T-helper 1 cell treated with Interleukin-12 subunit alpha and Interleukin-12 subunit beta and Interleukin-4 antibody, amounts not matched to agents 30 μg/mL and 1 μg/mL, for 36 hours (primary cell): Measurements from ENCODE around the gene TBXAS1.

Experiments
- H3K27ac Mint-ChIP-seq: one replicate; pipeline ENCODE4 v1.8.0; 2021; ENCODE audit warnings: mild to moderate bottlenecking, mixed read lengths
- H3K27me3 Mint-ChIP-seq: one replicate; pipeline ENCODE4 v1.8.0; 2021; ENCODE audit warnings: low read depth, mixed read lengths
- H3K36me3 Mint-ChIP-seq: one replicate; pipeline ENCODE4 v1.8.0; 2021; ENCODE audit warnings: low read depth, mixed read lengths
- H3K4me1 Mint-ChIP-seq: one replicate; pipeline ENCODE4 v1.8.0; 2021; ENCODE audit warnings: low read depth, mixed read lengths
- H3K4me3 Mint-ChIP-seq: one replicate; pipeline ENCODE4 v1.8.0; 2021; ENCODE audit warnings: mild to moderate bottlenecking, moderate library complexity, mixed read lengths
- H3K9me3 Mint-ChIP-seq: one replicate; pipeline ENCODE4 v1.8.0; 2021; ENCODE audit warnings: mixed read lengths

Gene TBXAS1

GRCh38 chr7:139829025-139829774, at the start of gene TBXAS1:
Gene TBXAS1, plus strand, starts transcription at chr7:139829264. Its CDS starts 127 bp downstream, at chr7:139829391.
- Mint-ChIP-seq H3K4me1 (peaks cover 33% of the 10 kb centered on the region), H3K27me3 (peaks cover 13% of the 10 kb centered on the region), H3K36me3 (peaks cover 12% of the 10 kb centered on the region), H3K4me3 (peak within 1 kb of the TSS; percentile 64), H3K9me3 (peaks cover 18% of the 10 kb centered on the region), H3K27ac (peak within 1 kb of the TSS; percentile 58)

DNA sequence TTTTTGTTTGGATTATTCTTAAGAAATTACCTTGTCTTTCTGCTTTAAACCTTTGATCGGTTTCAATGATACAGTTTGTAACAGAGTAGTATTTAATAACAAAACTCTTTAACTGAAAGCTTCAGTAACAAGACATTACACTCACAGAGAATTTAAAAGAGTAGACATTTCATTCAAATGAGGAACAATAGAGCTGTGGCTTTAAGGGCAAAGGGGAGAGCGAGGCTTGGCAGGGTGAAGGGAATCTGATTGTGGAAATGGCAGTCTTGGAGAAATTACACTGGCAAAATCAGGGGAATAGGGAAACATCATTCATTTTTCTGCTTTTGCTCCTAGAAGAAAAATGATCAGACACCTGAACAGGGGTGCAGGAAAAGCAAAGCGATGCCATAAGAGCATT, 46.1 kb upstream of the TBXAS1 start:
- H3K36me3 Mint-ChIP-seq = peaks cover 2% of the 10 kb centered on the region
- no peak overlapping the region for H3K27ac Mint-ChIP-seq
- H3K4me3 Mint-ChIP-seq = no peak overlapping the region
- no peaks in the 10 kb centered on the region for H3K9me3 Mint-ChIP-seq
- H3K27me3 Mint-ChIP-seq = peaks cover 26% of the 10 kb centered on the region
- peaks cover 9% of the 10 kb centered on the region for H3K4me1 Mint-ChIP-seq

- Mint-ChIP-seq H3K9me3 (no peaks in the 10 kb centered on the region), H3K4me1 (peaks cover 5% of the 10 kb centered on the region), H3K4me3 (no peak overlapping the region)
Measured at GRCh38 chr7:139783647-139784385, 45.2 kb upstream of the TBXAS1 start.

DNA sequence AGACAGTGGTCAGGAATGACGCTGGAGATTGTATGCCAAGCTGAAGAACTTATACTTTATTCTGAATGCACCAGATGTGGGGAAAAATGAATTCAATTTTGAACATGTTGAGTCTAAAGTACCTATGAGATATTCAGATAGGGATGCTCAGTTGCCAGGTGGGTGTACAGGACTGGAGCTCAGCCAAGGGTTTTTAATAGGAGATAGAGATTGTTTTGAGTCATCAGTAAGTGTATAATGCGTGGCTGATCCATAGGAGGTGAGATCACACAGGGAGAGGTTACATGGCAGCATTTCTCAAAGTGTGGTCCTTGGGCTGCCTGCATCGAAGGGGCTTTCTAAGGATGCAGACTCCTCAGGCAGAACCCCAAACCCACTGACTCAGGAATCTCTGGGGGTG, 44.4 kb upstream of the TBXAS1 start:
- Mint-ChIP-seq H3K4me3 (no peak overlapping the region), H3K9me3 (no peaks in the 10 kb centered on the region), H3K27ac (no peak overlapping the region), H3K4me1 (no peaks in the 10 kb centered on the region), H3K36me3 (peaks cover 2% of the 10 kb centered on the region), H3K27me3 (peaks cover 16% of the 10 kb centered on the region)

More at GRCh38 chr7:139783647-139784385, 45.2 kb upstream of the TBXAS1 start:
- H3K27ac Mint-ChIP-seq = no peak overlapping the region
- H3K36me3 Mint-ChIP-seq = peaks cover 2% of the 10 kb centered on the region
- peaks cover 23% of the 10 kb centered on the region for H3K27me3 Mint-ChIP-seq

- H3K4me1 Mint-ChIP-seq = no peaks in the 10 kb centered on the region
- H3K27ac Mint-ChIP-seq = no peak overlapping the region
- peaks cover 4% of the 10 kb centered on the region for H3K9me3 Mint-ChIP-seq
- peaks cover 3% of the 10 kb centered on the region for H3K27me3 Mint-ChIP-seq
- peaks cover 3% of the 10 kb centered on the region for H3K36me3 Mint-ChIP-seq
- H3K4me3 Mint-ChIP-seq = no peak overlapping the region
Measured at GRCh38 chr7:139791316-139791715, 37.7 kb upstream of the TBXAS1 start.

DNA sequence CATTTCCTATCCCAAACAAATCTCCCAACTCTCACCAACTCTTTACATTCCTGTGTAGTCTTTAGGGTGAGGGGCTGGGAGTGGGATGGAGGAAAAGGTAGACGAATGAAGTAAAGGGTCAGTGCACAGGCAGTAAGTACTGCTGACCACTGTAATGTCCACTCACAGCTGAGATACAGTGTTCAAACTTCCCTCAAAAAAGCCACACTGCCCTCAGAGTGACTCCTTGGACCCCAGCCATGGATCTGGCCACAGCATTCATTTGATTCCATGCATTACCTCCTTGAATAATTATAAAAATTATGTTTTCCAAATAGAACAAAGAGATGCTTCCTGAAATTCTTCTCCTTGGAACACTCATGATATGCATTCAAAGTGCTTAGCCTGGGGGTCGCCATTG, 31.5 kb upstream of the TBXAS1 start:
- peaks cover 3% of the 10 kb centered on the region for H3K36me3 Mint-ChIP-seq
- H3K27me3 Mint-ChIP-seq = peaks cover 4% of the 10 kb centered on the region
- H3K4me1 Mint-ChIP-seq = peaks cover 5% of the 10 kb centered on the region
- no peak overlapping the region for H3K27ac Mint-ChIP-seq
- no peak overlapping the region for H3K4me3 Mint-ChIP-seq
- peaks cover 7% of the 10 kb centered on the region for H3K9me3 Mint-ChIP-seq

GRCh38 chr7:139798221-139798620, 30.8 kb upstream of the TBXAS1 start:
- no peak overlapping the region for H3K27ac Mint-ChIP-seq
- peaks cover 7% of the 10 kb centered on the region for H3K27me3 Mint-ChIP-seq
- H3K4me3 Mint-ChIP-seq = no peak overlapping the region
- peaks cover 5% of the 10 kb centered on the region for H3K4me1 Mint-ChIP-seq
- peaks cover 3% of the 10 kb centered on the region for H3K36me3 Mint-ChIP-seq
- H3K9me3 Mint-ChIP-seq = peaks cover 13% of the 10 kb centered on the region

- Mint-ChIP-seq H3K4me3 (no peak overlapping the region), H3K27ac (no peak overlapping the region), H3K9me3 (peaks cover 14% of the 10 kb centered on the region), H3K36me3 (peaks cover 3% of the 10 kb centered on the region), H3K27me3 (peaks cover 7% of the 10 kb centered on the region), H3K4me1 (peaks cover 5% of the 10 kb centered on the region)
Measured at GRCh38 chr7:139798892-139799291, 30.2 kb upstream of the TBXAS1 start.

- Mint-ChIP-seq H3K4me3 (no peak overlapping the region), H3K9me3 (peaks cover 18% of the 10 kb centered on the region), H3K4me1 (peaks cover 5% of the 10 kb centered on the region), H3K27ac (no peak overlapping the region), H3K36me3 (peaks cover 3% of the 10 kb centered on the region), H3K27me3 (peaks cover 7% of the 10 kb centered on the region)
Measured at GRCh38 chr7:139799586-139799985, 29.5 kb upstream of the TBXAS1 start.

- Mint-ChIP-seq H3K4me3 (no peak overlapping the region), H3K4me1 (no peaks in the 10 kb centered on the region), H3K27me3 (peaks cover 8% of the 10 kb centered on the region), H3K9me3 (peaks cover 25% of the 10 kb centered on the region), H3K36me3 (no peaks in the 10 kb centered on the region), H3K27ac (no peak overlapping the region)
Measured at GRCh38 chr7:139804571-139804970, 24.5 kb upstream of the TBXAS1 start.

GRCh38 chr7:139807009-139807408, 22.1 kb upstream of the TBXAS1 start:
- no peak overlapping the region for H3K4me3 Mint-ChIP-seq
- H3K36me3 Mint-ChIP-seq = no peaks in the 10 kb centered on the region
- peaks cover 25% of the 10 kb centered on the region for H3K9me3 Mint-ChIP-seq
- peaks cover 8% of the 10 kb centered on the region for H3K27me3 Mint-ChIP-seq
- H3K27ac Mint-ChIP-seq = no peak overlapping the region
- H3K4me1 Mint-ChIP-seq = peaks cover 2% of the 10 kb centered on the region

DNA sequence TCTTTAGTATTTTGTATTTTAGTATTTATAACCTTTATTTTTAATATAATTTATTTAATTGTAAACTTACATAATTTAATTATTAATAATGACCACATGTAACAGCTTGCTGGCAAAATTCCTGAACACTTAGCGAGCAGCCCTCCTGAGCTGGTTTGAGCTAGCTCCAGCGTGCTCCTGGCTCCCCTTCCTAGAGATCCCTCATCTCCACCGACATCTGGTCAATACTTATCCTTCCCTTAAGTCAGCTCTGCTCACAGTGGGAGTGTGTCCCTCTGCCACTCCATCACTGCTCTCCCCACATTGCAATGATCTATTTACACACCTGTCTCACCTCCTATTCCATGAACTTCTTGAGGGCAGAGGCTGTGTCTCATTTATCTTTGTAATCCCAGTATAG, 20.6 kb upstream of the TBXAS1 start:
- H3K4me1 Mint-ChIP-seq = peaks cover 2% of the 10 kb centered on the region
- no peaks in the 10 kb centered on the region for H3K36me3 Mint-ChIP-seq
- peaks cover 4% of the 10 kb centered on the region for H3K27me3 Mint-ChIP-seq
- no peak overlapping the region for H3K4me3 Mint-ChIP-seq
- no peak overlapping the region for H3K27ac Mint-ChIP-seq
- peaks cover 15% of the 10 kb centered on the region for H3K9me3 Mint-ChIP-seq

- H3K4me3 Mint-ChIP-seq = no peak overlapping the region
Measured at GRCh38 chr7:139808846-139809442, 20.1 kb upstream of the TBXAS1 start.

DNA sequence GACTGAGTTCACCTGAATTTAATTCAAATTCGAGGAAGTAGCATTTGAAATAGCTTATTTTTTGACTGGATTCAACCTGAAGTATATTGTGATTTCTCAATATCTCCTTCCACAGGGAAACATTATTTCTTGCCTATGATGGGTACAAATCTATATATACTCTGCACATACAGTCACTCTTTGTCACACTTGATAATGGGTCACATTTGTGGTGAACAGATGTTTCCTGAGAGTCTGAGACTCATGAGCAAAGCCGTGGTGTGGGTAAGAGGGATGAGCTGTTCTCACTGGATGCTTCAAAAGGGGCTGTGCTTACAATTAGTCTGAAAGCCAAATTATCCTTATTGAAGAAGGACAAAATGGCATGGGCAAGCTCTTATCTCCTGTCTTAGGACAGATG, 18.0 kb upstream of the TBXAS1 start:
- H3K27ac Mint-ChIP-seq = no peak overlapping the region
- peaks cover 2% of the 10 kb centered on the region for H3K36me3 Mint-ChIP-seq
- no peak overlapping the region for H3K4me3 Mint-ChIP-seq
- H3K9me3 Mint-ChIP-seq = peaks cover 13% of the 10 kb centered on the region
- peaks cover 6% of the 10 kb centered on the region for H3K4me1 Mint-ChIP-seq
- peaks cover 4% of the 10 kb centered on the region for H3K27me3 Mint-ChIP-seq

More at GRCh38 chr7:139808846-139809442, 20.1 kb upstream of the TBXAS1 start:
- Mint-ChIP-seq H3K9me3 (peaks cover 15% of the 10 kb centered on the region), H3K27me3 (peaks cover 4% of the 10 kb centered on the region), H3K27ac (no peak overlapping the region), H3K36me3 (no peaks in the 10 kb centered on the region), H3K4me1 (peaks cover 6% of the 10 kb centered on the region)

DNA sequence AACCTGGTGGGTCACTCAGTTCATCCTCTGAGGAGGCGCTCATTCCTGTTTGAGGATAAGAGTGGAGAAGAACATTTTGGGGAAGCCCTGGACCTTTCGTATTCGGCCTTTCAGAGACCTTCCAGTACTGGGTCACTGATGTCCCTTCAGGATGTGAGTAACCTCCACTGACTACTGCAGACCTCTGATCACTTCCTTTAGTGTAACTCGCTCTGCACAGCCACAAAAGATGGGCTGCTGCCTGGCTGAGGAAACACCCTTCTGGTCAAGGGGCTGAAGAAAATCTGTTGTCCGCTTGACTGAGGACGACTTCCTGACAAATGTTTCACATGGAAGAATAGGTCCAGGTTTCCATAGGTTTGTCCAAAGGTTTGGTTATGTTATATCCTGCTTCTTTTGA, 15.9 kb upstream of the TBXAS1 start:
- peaks cover 13% of the 10 kb centered on the region for H3K9me3 Mint-ChIP-seq
- no peak overlapping the region for H3K27ac Mint-ChIP-seq
- H3K27me3 Mint-ChIP-seq = peaks cover 4% of the 10 kb centered on the region
- no peak overlapping the region for H3K4me3 Mint-ChIP-seq
- peaks cover 6% of the 10 kb centered on the region for H3K4me1 Mint-ChIP-seq
- peaks cover 2% of the 10 kb centered on the region for H3K36me3 Mint-ChIP-seq
